OCI-LY7 (cell line): Measurements from ENCODE around the gene SIM1. TPM values are rescaled to one million over a fixed set of nuclear protein-coding genes. Genes with fewer than 3 reads are reported as not detected.

Source experiments
- BruUV-seq: library from RNA; stranded (reverse); fragments of 400-500 nt; replicated peaks from 2 replicates; lab custom pipeline; 2021; lab: Mats Ljungman, UMichigan
- CTCF ChIA-PET: fragments of 300-600 bp; sonication (Branson Sonifier 250); formaldehyde crosslinking; loops from one replicate; lab custom pipeline; 2022; ENCODE audit warnings: antibody characterized with exemption; ENCODE audit not compliant: unreplicated experiment; lab: Charles Lee
- POLR2A ChIA-PET: fragments of 300-600 bp; sonication (Branson Sonifier 250); formaldehyde crosslinking; loops from one replicate; lab custom pipeline; 2022; ENCODE audit warnings: antibody characterized with exemption; lab: Charles Lee
- DNase-seq: peaks from one replicate; pipeline ENCODE4 v3.0.0-alpha.2; 2015; ENCODE audit warnings: low spot score
- H2AFZ ChIP-seq: fragments of 200-600 bp; sonication (generic), shearing (Covaris generic); 2 replicates; pipeline ENCODE4 v1.6.1; 2014; ENCODE audit warnings: mild to moderate bottlenecking, antibody characterized with exemption, low read length, moderate library complexity
- H3K27ac ChIP-seq: fragments of 200-600 bp; sonication (generic); 2 replicates; pipeline ENCODE4 v1.5.1; 2014; ENCODE audit warnings: mixed run types, low read depth, mild to moderate bottlenecking, moderate library complexity, low read length, inconsistent platforms; ENCODE audit not compliant: poor library complexity, severe bottlenecking
- H3K36me3 ChIP-seq: fragments of 200-600 bp; sonication (generic); 2 replicates; pipeline ENCODE4 v1.6.1; 2014; ENCODE audit warnings: mild to moderate bottlenecking, antibody characterized with exemption, low read length, moderate library complexity, mixed read lengths; ENCODE audit not compliant: insufficient read depth
- H3K4me1 ChIP-seq: fragments of 200-600 bp; sonication (generic); 2 replicates; pipeline ENCODE4 v1.5.1; 2014; ENCODE audit warnings: mild to moderate bottlenecking, low read length; ENCODE audit not compliant: insufficient read depth, poor library complexity, severe bottlenecking
- H3K4me2 ChIP-seq: fragments of 200-600 bp; sonication (generic); 2 replicates; pipeline ENCODE4 v1.6.1; 2014; ENCODE audit warnings: mild to moderate bottlenecking, low read length
- H3K4me3 ChIP-seq: fragments of 200-600 bp; sonication (generic); 2 replicates; pipeline ENCODE4 v1.5.1; 2014; ENCODE audit warnings: mild to moderate bottlenecking, low read depth, low read length; ENCODE audit not compliant: poor library complexity, severe bottlenecking
- H3K79me2 ChIP-seq: fragments of 200-600 bp; sonication (generic); 2 replicates; pipeline ENCODE4 v1.6.1; 2016; ENCODE audit warnings: low read depth, mild to moderate bottlenecking, low read length, moderate library complexity, mixed read lengths; ENCODE audit not compliant: insufficient read depth
- H3K9me2 ChIP-seq: fragments of 200-600 bp; sonication (generic); 2 replicates; pipeline ENCODE4 v1.6.1; 2016; ENCODE audit warnings: mild to moderate bottlenecking, low read length, mixed read lengths; ENCODE audit not compliant: insufficient read depth
- H3K9me3 ChIP-seq: fragments of 200-600 bp; sonication (generic); 2 replicates; pipeline ENCODE4 v1.6.1; 2014; ENCODE audit warnings: mild to moderate bottlenecking, mixed run types, low read length, mixed read lengths
- H4K20me1 ChIP-seq: fragments of 200-600 bp; sonication (generic); 2 replicates; pipeline ENCODE4 v1.6.1; 2014; ENCODE audit warnings: mild to moderate bottlenecking, antibody characterized with exemption, low read length, moderate library complexity, mixed read lengths; ENCODE audit not compliant: insufficient read depth
- EZH2phosphoT487 ChIP-seq: fragments of 200-600 bp; sonication (generic); IDR thresholded peaks from 2 replicates; pipeline ENCODE4 v1.6.1; 2018; ENCODE audit warnings: low read depth, borderline replicate concordance, mild to moderate bottlenecking, mixed run types, antibody characterized with exemption, low read length, moderate library complexity, mixed read lengths
- intact Hi-C: fragments of 100-400 bp; cut with micrococcal nuclease; formaldehyde crosslinking; loops from one replicate; pipeline ENCODE4 v1.10.0; 2022; ENCODE audit not compliant: unreplicated experiment
- total RNA-seq, 2 experiments: library from RNA; depleted of rRNA in 1 of 2; stranded (reverse); fragments of >200 nt in 1 of 2; shearing (Covaris generic) in 1 of 2; gene quantifications; 2 replicates each; pipeline ENCODE4 v1.2.3, GENCODE V29; 2014 to 2022
- TF ChIP-seq, protein P1 (sequence below): fragments of 200-600 bp; sonication (generic); conservative IDR thresholded peaks from 2 replicates; pipeline ENCODE4 v1.5.1; 2014; ENCODE audit warnings: mild to moderate bottlenecking, antibody characterized with exemption, low read length, moderate library complexity, mixed read lengths

Gene SIM1
- total RNA-seq, 2 experiments from 2014 or later: not detected

DNA sequence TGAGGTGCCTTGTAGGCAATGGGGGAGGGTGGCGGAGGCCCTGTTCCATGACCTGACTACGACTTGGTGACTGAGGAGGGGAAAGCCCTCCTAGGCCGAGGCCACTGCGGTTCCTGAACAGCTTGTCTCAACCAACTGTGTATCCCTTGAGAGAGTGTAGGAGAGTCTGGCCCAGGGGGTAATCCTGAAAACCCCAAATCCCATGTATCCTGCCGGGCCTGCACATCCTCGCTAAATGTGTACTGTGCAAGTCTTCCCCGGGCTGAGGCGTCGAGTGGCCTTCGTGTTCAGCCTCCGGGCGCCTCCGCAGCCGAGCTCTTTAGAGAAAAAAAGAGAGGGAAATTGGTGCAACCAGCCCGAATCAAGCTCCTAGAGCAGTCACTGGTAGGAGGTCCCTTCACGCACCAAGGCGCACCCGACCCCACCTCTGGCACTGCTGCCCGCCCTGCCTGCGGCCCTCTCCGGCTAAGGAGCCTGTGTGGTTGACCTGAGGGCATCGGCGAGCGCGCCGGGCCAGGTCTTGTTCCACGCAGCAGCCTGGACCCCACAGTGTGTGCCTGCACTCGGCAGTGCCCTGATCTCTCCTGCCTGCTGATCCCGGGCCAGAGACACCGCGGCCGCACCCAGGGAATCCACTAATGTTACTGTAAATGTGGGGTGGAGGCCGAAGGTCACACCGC lies 7.3 kb downstream of the SIM1 start:
- no peak for DNase-seq
- Histone ChIP-seq H3K4me2 (no peak overlapping the region), H4K20me1 (no peaks in the 10 kb centered on the region), H3K4me3 (no peak overlapping the region), H3K27ac (no peak overlapping the region), H3K4me1 (no peaks in the 10 kb centered on the region), H3K79me2 (no peaks in the 10 kb centered on the region), H3K9me2 (no peaks in the 10 kb centered on the region), H3K9me3 (no peaks in the 10 kb centered on the region), H2AFZ (no peak overlapping the region), H3K36me3 (no peaks in the 10 kb centered on the region)
- intact Hi-C loops: no loop called here
- ChIA-PET CTCF (no interaction called here), POLR2A (no interaction called here)
- TF ChIP-seq, protein P1, sequence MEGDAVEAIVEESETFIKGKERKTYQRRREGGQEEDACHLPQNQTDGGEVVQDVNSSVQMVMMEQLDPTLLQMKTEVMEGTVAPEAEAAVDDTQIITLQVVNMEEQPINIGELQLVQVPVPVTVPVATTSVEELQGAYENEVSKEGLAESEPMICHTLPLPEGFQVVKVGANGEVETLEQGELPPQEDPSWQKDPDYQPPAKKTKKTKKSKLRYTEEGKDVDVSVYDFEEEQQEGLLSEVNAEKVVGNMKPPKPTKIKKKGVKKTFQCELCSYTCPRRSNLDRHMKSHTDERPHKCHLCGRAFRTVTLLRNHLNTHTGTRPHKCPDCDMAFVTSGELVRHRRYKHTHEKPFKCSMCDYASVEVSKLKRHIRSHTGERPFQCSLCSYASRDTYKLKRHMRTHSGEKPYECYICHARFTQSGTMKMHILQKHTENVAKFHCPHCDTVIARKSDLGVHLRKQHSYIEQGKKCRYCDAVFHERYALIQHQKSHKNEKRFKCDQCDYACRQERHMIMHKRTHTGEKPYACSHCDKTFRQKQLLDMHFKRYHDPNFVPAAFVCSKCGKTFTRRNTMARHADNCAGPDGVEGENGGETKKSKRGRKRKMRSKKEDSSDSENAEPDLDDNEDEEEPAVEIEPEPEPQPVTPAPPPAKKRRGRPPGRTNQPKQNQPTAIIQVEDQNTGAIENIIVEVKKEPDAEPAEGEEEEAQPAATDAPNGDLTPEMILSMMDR: no peak
- no TSS peak for BruUV-seq

DNA sequence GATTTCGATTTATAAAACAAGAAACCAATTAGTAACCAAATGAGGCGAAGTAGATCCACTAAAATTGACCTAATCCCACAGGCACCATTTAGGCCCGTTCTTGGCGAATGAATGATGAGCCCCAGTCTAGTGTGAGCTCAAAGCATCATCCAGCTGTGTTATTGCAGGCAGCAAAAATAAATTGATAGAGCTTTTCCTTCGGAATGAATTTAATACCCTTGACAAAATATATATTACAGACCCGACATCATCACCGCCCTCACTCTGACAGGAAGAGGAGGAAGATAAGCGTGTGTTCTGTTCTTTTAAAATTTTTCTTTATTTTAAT lies 7.8 kb downstream of the SIM1 start:
- H3K4me1 ChIP-seq: no peaks in the 10 kb centered on the region
- H3K4me2 ChIP-seq: no peak overlapping the region
- no peaks in the 10 kb centered on the region for H4K20me1 ChIP-seq
- ChIA-PET POLR2A (no interaction called here), CTCF (no interaction called here)
- H3K9me3 ChIP-seq: no peaks in the 10 kb centered on the region
- TF ChIP-seq, protein P1: no peak
- no peak for TF ChIP-seq EZH2phosphoT487
- no peak for DNase-seq
- no peak overlapping the region for H2AFZ ChIP-seq
- intact Hi-C loops: no loop called here
- H3K27ac ChIP-seq: no peak overlapping the region
- no peaks in the 10 kb centered on the region for H3K36me3 ChIP-seq
- H3K9me2 ChIP-seq: no peaks in the 10 kb centered on the region
- no peak overlapping the region for H3K4me3 ChIP-seq
- H3K79me2 ChIP-seq: no peaks in the 10 kb centered on the region
- BruUV-seq: no TSS peak

DNA sequence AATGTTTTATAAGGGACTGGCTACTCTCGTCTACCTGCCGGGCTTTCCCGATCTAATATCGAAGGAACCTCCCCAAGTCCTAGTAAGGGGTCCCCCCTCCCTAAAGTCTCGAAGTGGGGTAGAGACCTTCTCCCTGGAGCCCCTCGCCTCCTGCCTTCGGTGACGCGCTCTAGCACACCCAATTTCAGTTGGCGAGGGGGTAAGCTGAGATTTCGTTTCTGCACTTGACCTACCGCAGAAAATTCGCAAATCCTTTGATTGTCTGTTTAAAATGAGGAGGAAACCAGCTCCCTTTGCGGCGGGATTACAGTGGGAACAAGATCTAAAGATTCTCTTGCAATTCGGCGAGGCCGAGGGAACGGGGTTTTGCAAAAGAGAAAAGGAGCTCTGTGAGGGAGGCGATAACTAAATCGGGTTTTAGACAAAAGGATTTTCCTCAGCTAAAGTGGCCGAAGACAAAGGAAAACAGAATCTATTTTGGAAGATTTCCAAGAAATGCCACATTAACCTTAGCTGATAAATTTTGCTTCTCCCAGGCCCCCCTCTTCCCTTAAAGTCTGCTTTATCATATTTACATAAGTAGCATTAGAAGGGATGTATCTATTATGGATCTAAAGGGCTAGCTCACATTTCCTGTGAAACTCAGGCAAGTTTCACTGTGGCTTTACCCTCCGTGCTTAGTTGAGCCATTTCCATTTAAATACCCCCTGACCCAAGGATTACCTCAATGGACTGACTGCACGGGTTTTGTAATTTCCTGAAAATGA lies 8.4 kb downstream of the SIM1 start:
- no peak overlapping the region for H3K27ac ChIP-seq

More for the DNA sequence above, 8.4 kb downstream of the SIM1 start:
- H3K79me2 ChIP-seq: no peaks in the 10 kb centered on the region
- intact Hi-C loops: no loop called here
- no peak overlapping the region for H3K4me3 ChIP-seq
- CTCF ChIA-PET: no interaction called here
- no peaks in the 10 kb centered on the region for H3K9me3 ChIP-seq
- POLR2A ChIA-PET: no interaction called here
- H3K9me2 ChIP-seq: no peaks in the 10 kb centered on the region
- no peaks in the 10 kb centered on the region for H3K36me3 ChIP-seq
- BruUV-seq: no TSS peak
- TF ChIP-seq, protein P1: no peak
- TF ChIP-seq EZH2phosphoT487: no peak
- no peak overlapping the region for H3K4me2 ChIP-seq
- DNase-seq: no peak
- no peaks in the 10 kb centered on the region for H4K20me1 ChIP-seq
- no peak overlapping the region for H2AFZ ChIP-seq
- no peaks in the 10 kb centered on the region for H3K4me1 ChIP-seq
